HL-60 (cell line): ENCODE results near the gene EMC8.

Experiments used
- DNase-seq, 2 experiments: peaks; one replicate each; pipeline ENCODE4 v3.0.0-alpha.2; 2010 to 2020; ENCODE audit warnings: low read depth in 1 of 2, low spot score in 1 of 2
- H3K27ac ChIP-seq: fragments of 250-450 bp; sonication (Bioruptor Pico); replicated peaks from 2 replicates; pipeline ENCODE4 v1.5.1; 2020; ENCODE audit warnings: mild to moderate bottlenecking, moderate library complexity
- H3K27me3 ChIP-seq: fragments of 250-450 bp; sonication (Bioruptor Pico); 2 replicates; pipeline ENCODE4 v1.5.1; 2021; ENCODE audit warnings: mild to moderate bottlenecking, moderate library complexity; ENCODE audit not compliant: insufficient read depth, poor library complexity, severe bottlenecking
- H3K4me3 ChIP-seq: replicated peaks from 2 replicates; pipeline ENCODE4 v1.5.1; 2011; ENCODE audit warnings: mild to moderate bottlenecking, control low read depth, low read length; ENCODE audit not compliant: insufficient read depth
- GABPA ChIP-seq: IDR thresholded peaks from 2 replicates; pipeline ENCODE4 v1.6.1; 2012; ENCODE audit warnings: low read depth
- POLR2AphosphoS5 ChIP-seq: IDR thresholded peaks from 2 replicates; pipeline ENCODE4 v1.6.1; 2012; ENCODE audit warnings: low read depth
- SPI1 ChIP-seq: IDR thresholded peaks from 2 replicates; pipeline ENCODE4 v1.6.1; 2012; ENCODE audit warnings: low read depth, mild to moderate bottlenecking, borderline replicate concordance
- TF ChIP-seq, protein P1 (sequence below): IDR thresholded peaks from 2 replicates; pipeline ENCODE4 v1.6.1; 2012; ENCODE audit warnings: low read depth; ENCODE audit not compliant: insufficient replicate concordance
- TF ChIP-seq, protein P2 (sequence below): IDR thresholded peaks from one replicate; pipeline ENCODE4 v1.5.1; 2011; ENCODE audit warnings: low read length, control low read depth, inconsistent platforms; ENCODE audit not compliant: insufficient read depth

Gene EMC8

DNA sequence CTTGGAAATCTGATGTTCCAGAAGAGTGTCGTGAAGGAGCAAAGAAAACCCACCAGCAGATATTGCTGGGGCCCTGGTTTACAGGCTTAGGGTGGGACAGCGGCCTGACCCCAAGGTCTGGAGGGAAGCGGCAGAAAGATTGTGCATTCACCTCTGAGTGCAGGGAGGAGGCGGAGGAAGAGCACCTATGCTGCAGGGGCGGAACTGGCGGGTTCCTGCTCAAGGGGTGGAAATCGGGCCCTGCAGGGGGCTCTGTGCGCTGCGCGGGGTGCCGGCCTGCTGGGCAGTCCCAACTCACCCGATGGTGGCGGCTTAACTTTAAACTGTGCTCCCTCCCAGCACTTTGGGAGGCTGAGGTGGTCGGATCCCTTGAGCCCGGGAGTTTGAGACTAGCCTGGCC lies 47.7 kb upstream of the EMC8 start:
- no peak for DNase-seq
- Histone ChIP-seq H3K27ac (no peak overlapping the region), H3K27me3 (no peaks in the 10 kb centered on the region), H3K4me3 (no peak overlapping the region)
- TF ChIP-seq SPI1 (no peak), GABPA (no peak), POLR2AphosphoS5 (no peak)
- TF ChIP-seq, protein P1, sequence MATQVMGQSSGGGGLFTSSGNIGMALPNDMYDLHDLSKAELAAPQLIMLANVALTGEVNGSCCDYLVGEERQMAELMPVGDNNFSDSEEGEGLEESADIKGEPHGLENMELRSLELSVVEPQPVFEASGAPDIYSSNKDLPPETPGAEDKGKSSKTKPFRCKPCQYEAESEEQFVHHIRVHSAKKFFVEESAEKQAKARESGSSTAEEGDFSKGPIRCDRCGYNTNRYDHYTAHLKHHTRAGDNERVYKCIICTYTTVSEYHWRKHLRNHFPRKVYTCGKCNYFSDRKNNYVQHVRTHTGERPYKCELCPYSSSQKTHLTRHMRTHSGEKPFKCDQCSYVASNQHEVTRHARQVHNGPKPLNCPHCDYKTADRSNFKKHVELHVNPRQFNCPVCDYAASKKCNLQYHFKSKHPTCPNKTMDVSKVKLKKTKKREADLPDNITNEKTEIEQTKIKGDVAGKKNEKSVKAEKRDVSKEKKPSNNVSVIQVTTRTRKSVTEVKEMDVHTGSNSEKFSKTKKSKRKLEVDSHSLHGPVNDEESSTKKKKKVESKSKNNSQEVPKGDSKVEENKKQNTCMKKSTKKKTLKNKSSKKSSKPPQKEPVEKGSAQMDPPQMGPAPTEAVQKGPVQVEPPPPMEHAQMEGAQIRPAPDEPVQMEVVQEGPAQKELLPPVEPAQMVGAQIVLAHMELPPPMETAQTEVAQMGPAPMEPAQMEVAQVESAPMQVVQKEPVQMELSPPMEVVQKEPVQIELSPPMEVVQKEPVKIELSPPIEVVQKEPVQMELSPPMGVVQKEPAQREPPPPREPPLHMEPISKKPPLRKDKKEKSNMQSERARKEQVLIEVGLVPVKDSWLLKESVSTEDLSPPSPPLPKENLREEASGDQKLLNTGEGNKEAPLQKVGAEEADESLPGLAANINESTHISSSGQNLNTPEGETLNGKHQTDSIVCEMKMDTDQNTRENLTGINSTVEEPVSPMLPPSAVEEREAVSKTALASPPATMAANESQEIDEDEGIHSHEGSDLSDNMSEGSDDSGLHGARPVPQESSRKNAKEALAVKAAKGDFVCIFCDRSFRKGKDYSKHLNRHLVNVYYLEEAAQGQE, result no peak
- TF ChIP-seq, protein P2, sequence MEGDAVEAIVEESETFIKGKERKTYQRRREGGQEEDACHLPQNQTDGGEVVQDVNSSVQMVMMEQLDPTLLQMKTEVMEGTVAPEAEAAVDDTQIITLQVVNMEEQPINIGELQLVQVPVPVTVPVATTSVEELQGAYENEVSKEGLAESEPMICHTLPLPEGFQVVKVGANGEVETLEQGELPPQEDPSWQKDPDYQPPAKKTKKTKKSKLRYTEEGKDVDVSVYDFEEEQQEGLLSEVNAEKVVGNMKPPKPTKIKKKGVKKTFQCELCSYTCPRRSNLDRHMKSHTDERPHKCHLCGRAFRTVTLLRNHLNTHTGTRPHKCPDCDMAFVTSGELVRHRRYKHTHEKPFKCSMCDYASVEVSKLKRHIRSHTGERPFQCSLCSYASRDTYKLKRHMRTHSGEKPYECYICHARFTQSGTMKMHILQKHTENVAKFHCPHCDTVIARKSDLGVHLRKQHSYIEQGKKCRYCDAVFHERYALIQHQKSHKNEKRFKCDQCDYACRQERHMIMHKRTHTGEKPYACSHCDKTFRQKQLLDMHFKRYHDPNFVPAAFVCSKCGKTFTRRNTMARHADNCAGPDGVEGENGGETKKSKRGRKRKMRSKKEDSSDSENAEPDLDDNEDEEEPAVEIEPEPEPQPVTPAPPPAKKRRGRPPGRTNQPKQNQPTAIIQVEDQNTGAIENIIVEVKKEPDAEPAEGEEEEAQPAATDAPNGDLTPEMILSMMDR, result no peak

DNA sequence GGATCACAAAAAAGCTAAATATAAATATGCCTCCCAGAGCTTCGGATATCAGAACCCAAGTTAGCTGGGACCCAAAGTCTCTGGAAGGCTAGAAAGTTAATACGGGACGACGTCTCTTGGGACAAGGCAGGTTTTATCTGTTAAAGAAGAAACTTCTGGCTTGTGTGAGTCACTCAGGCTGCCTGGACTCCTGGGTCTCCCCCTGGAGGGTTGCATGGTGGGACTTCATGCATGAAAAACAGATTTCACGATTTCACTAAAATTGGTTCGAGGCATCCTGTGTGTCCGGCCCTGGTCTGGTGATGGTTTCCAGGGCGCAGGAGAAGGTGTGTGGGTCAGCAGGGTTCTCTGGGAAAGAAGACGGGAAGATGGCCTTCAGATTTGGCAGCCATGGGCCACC lies 47.1 kb upstream of the EMC8 start:
- TF ChIP-seq GABPA (no peak), POLR2AphosphoS5 (no peak), SPI1 (no peak)
- TF ChIP-seq, protein P2, result no peak
- TF ChIP-seq, protein P1, result no peak
- Histone ChIP-seq H3K27ac (no peak overlapping the region), H3K27me3 (no peaks in the 10 kb centered on the region), H3K4me3 (no peak overlapping the region)
- no peak for DNase-seq

DNA sequence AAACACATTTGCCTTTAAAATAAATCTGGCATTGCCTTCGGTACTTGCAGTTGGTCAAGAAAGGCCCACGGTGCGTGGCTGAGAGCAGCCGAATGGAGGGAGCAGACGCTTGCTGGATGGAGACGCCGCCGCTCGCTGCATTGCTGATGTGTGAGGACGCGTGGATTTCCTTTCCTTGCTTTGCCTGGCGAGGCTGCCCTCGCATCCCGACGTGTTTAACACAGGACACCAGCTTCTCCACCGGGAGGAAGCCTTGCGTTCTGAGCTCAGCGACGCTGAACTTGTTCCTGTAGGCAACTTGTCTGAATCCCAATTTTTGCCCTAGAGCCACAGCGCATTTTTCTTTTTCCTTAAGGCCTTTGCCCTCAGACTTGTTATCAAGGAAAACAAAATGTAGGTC lies 45.9 kb upstream of the EMC8 start:
- Histone ChIP-seq H3K27me3 (no peaks in the 10 kb centered on the region), H3K4me3 (no peak overlapping the region), H3K27ac (no peak overlapping the region)
- DNase-seq, result no peak
- TF ChIP-seq GABPA (no peak), POLR2AphosphoS5 (no peak), SPI1 (no peak)
- TF ChIP-seq, protein P2, result no peak
- TF ChIP-seq, protein P1, result no peak
